Activated CD8-positive, alpha-beta memory T cell treated with anti-CD3 and anti-CD28 coated beads for 24 hours (primary cell): ENCODE results near the gene ATP6V1B1.
"Not testable (repeated sequence)": the region's sequence is repeated elsewhere in the genome, so short reads cannot be mapped to it uniquely, and the experiment has no call there.

Experiments used
- DNase-seq: peaks from one replicate; pipeline ENCODE4 v3.0.0-alpha.2; 2020

ATP6V1B1 gene

GRCh38 chr2:70992945-70993853 lies 57.5 kb downstream of the ATP6V1B1 start:
- peak; percentile 55 for DNase-seq

- DNase-seq = no peak
These were observed 58.5 kb downstream of the ATP6V1B1 start for GRCh38 chr2:70994009-70994698.

GRCh38 chr2:70994699-70995425 lies 59.2 kb downstream of the ATP6V1B1 start, which contains the start of gene TEX261:
TEX261 (minus strand) TSS chr2:70994873; CDS start chr2:70994757, 116 bp downstream.
- peak; percentile 97 for DNase-seq

- DNase-seq = peak; percentile 76
These were observed 59.7 kb downstream of the ATP6V1B1 start for GRCh38 chr2:70995426-70995729.

- DNase-seq = not testable (repeated sequence)
These were observed 63.2 kb downstream of the ATP6V1B1 start for GRCh38 chr2:70998885-70999284.

- DNase-seq = no peak
These were observed 63.7 kb downstream of the ATP6V1B1 start for GRCh38 chr2:70999362-70999761.

GRCh38 chr2:70999931-71000330 lies 64.2 kb downstream of the ATP6V1B1 start:
- peak; percentile 55 for DNase-seq

GRCh38 chr2:71000780-71001591 lies 65.3 kb downstream of the ATP6V1B1 start:
- peak; percentile 91 for DNase-seq

- no peak for DNase-seq
These were observed 65.9 kb downstream of the ATP6V1B1 start for GRCh38 chr2:71001592-71001927.

- peak; percentile 54 for DNase-seq
These were observed 66.4 kb downstream of the ATP6V1B1 start for GRCh38 chr2:71001981-71002570.

GRCh38 chr2:71003396-71003795 lies 67.7 kb downstream of the ATP6V1B1 start:
- DNase-seq = no peak

GRCh38 chr2:71003966-71004755 lies 68.5 kb downstream of the ATP6V1B1 start:
- DNase-seq = no peak

- no peak for DNase-seq
These were observed 69.2 kb downstream of the ATP6V1B1 start for GRCh38 chr2:71004857-71005256.

GRCh38 chr2:71005271-71006202 lies 69.8 kb downstream of the ATP6V1B1 start:
- no peak for DNase-seq

GRCh38 chr2:71006323-71006722 lies 70.6 kb downstream of the ATP6V1B1 start:
- no peak for DNase-seq

- DNase-seq = no peak
These were observed 71.5 kb downstream of the ATP6V1B1 start for GRCh38 chr2:71006955-71007799.

- no peak for DNase-seq
These were observed 72.6 kb downstream of the ATP6V1B1 start for GRCh38 chr2:71008342-71008741.

- not testable (repeated sequence) for DNase-seq
These were observed 76.1 kb downstream of the ATP6V1B1 start for GRCh38 chr2:71011786-71012185.
